PC-9 (cell line): ENCODE results near the gene FSIP1.

ENCODE experiments used
- CTCF ChIP-seq: fragments of 200-600 bp; sonication (generic); conservative IDR thresholded peaks from 2 replicates; pipeline ENCODE4 v1.6.1; 2017; ENCODE audit warnings: mixed run types, antibody characterized with exemption, mild to moderate bottlenecking, moderate library complexity
- EZH2 ChIP-seq: fragments of 200-600 bp; sonication (generic); IDR thresholded peaks from 2 replicates; pipeline ENCODE4 v1.8.0; 2017; ENCODE audit warnings: antibody characterized with exemption, low read depth

- TF ChIP-seq CTCF = no peak
- TF ChIP-seq EZH2 = no peak
These were observed 190.7 kb downstream of the FSIP1 start for GRCh38 chr15:39591896-39592315.
